ENCODE results near the gene S100A3.
"Not testable (repeated sequence)": the region's sequence is repeated elsewhere in the genome, so short reads cannot be mapped to it uniquely, and the experiment has no call there.

Gene S100A3

GRCh38 chr1:153548722-153549688 lies at the start of gene S100A3:
TSS of gene S100A3 (minus strand) at chr1:153549258. CDS start at chr1:153548485, 773 bp downstream.
- no peak for DNase-seq (ENCODE audit: low spot score)
- in situ Hi-C loops (cut with MboI; ENCODE audit: low sequenced_read_pairs, unreplicated experiment) = no loop called here
- TF ChIP-seq CTCF (IDR thresholded peaks at IDR 0.05; ENCODE audit: borderline replicate concordance, control extremely low read depth, extremely low read depth, insufficient read depth, missing control alignments) = no peak

DNA sequence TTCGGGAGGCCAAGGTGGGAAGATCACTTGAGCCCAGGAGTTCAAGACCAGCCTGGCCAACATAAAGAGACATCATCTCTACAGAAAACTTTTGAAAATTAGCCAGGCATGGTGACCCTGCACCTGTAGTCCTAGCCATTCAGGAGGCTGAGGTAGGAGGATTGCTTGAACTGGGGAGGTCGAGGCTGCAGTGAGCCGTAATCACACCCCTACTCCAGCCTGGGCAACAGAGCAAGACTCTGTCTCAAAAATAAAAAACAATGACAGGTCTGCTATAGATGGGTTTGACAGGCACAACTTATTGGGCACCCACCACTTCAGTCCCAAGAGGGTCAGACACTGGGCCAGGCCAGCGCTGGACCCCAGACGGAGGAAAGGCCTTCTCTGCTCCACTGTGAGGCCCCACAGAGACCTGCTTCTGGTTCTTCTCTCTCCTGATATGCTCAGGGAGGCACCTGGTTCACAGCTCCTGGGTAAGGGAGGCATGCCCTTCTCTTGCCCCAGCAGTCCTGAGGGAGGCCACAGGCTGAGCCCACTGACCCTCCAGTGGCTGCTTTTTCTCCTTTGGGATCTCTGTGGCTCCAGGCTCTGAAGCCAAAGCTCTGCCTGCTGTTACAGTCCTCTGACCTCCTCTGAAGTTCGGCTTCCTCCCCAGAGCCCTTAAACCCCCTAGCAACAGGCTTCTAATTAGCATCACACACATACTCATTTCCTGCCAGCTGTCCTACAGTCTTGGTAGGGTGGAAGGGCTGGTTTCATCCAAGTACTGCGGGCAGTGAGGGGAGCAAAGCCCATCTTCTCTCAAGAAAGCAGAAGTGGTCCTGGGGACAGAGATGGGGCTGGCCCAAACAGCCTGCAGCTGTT lies 49.5 kb upstream of the S100A3 start:
- peak; percentile 87 for DNase-seq (ENCODE audit: low spot score)
- TF ChIP-seq CTCF (IDR thresholded peaks at IDR 0.05; ENCODE audit: borderline replicate concordance, control extremely low read depth, extremely low read depth, insufficient read depth, missing control alignments) = no peak
- in situ Hi-C loops (cut with MboI; ENCODE audit: low sequenced_read_pairs, unreplicated experiment) = no loop called here

- no peak for DNase-seq (ENCODE audit: low spot score)
- in situ Hi-C loops (cut with MboI; ENCODE audit: low sequenced_read_pairs, unreplicated experiment) = no loop called here
- TF ChIP-seq CTCF (IDR thresholded peaks at IDR 0.05; ENCODE audit: borderline replicate concordance, control extremely low read depth, extremely low read depth, insufficient read depth, missing control alignments) = no peak
Measured at GRCh38 chr1:153597206-153597605, 48.1 kb upstream of the S100A3 start.

DNA sequence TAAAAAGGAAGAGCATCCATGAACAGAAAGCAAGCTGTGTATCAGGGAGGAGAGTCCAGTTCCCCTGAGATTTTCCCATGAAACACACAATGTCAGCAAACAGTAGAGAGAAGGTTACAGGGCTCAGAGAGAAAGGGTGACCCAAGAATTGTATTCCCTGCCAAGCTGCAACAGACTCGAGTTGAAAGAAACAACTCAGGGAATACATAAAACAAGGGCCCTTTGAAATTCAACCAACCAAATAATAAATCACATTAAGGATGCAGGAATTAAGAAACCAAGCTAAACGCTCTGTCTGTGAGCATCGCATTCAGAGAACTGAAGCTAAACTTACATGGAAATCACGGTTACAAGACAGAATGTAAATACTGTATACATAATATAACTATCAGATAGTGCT lies 43.7 kb upstream of the S100A3 start:
- in situ Hi-C loops (cut with MboI; ENCODE audit: low sequenced_read_pairs, unreplicated experiment) = no loop called here
- DNase-seq (ENCODE audit: low spot score) = no peak

GRCh38 chr1:153588482-153588881 lies 39.4 kb upstream of the S100A3 start:
- in situ Hi-C loops (cut with MboI; ENCODE audit: low sequenced_read_pairs, unreplicated experiment) = no loop called here
- no peak for TF ChIP-seq CTCF (IDR thresholded peaks at IDR 0.05; ENCODE audit: borderline replicate concordance, control extremely low read depth, extremely low read depth, insufficient read depth, missing control alignments)
- DNase-seq (ENCODE audit: low spot score) = no peak

More for the DNA sequence above, 43.7 kb upstream of the S100A3 start:
- TF ChIP-seq CTCF (IDR thresholded peaks at IDR 0.05; ENCODE audit: borderline replicate concordance, control extremely low read depth, extremely low read depth, insufficient read depth, missing control alignments) = no peak

- DNase-seq (ENCODE audit: low spot score); in situ Hi-C loops (cut with MboI; ENCODE audit: low sequenced_read_pairs, unreplicated experiment): not testable (repeated sequence)
Measured at GRCh38 chr1:153588033-153588432, 39.0 kb upstream of the S100A3 start.

Measured in GM13976 (cell line).